Bone marrow (tissue), 2 donors: Measurements from ENCODE around the gene TBRG1.

Source experiments
- DNase-seq, 2 donors: peaks; one replicate each; lab custom pipeline; 2025; lab: John Stamatoyannopoulos, UW

The TBRG1 gene

GRCh38 chr11:124662106-124662505, 39.4 kb downstream of the TBRG1 start:
- DNase-seq: no peak

- no peak for DNase-seq
Measured at GRCh38 chr11:124663861-124664260, 41.2 kb downstream of the TBRG1 start.

GRCh38 chr11:124667601-124668000, 44.9 kb downstream of the TBRG1 start:
- no peak for DNase-seq

- peak in 1 of 2 donors; percentile 30 for DNase-seq
Measured at GRCh38 chr11:124669193-124669592, 46.5 kb downstream of the TBRG1 start.

- DNase-seq: peak in 1 of 2 donors; percentile 77
Measured at GRCh38 chr11:124670732-124671131, 48.1 kb downstream of the TBRG1 start.

GRCh38 chr11:124672536-124673215, 50.0 kb downstream of the TBRG1 start:
- DNase-seq: no peak

GRCh38 chr11:124673333-124674167, 50.9 kb downstream of the TBRG1 start, which contains the start of the genes SIAE and SPA17:
TSS of gene SIAE (minus strand) at chr11:124673739. CDS start at chr11:124673708, 31 bp downstream.
TSS of gene SPA17 (plus strand) at chr11:124673904. CDS start at chr11:124675265, 1,361 bp downstream.
- DNase-seq: peak; percentile 67 to 88

GRCh38 chr11:124674168-124674517, 51.5 kb downstream of the TBRG1 start:
- no peak for DNase-seq

GRCh38 chr11:124674571-124674970, 51.9 kb downstream of the TBRG1 start:
- DNase-seq: no peak

- DNase-seq: no peak
Measured at GRCh38 chr11:124676386-124676785, 53.7 kb downstream of the TBRG1 start.

- no peak for DNase-seq
Measured at GRCh38 chr11:124678416-124678815, 55.8 kb downstream of the TBRG1 start.

- DNase-seq: no peak
Measured at GRCh38 chr11:124681421-124681820, 58.8 kb downstream of the TBRG1 start.

GRCh38 chr11:124682443-124682842, 59.8 kb downstream of the TBRG1 start:
- DNase-seq: no peak
